A549 (cell line): ENCODE data around the gene CRYGA.

Experiments used
- BHLHE40 ChIP-seq: IDR thresholded peaks from 2 replicates; pipeline ENCODE4 v1.6.1; 2012; ENCODE audit warnings: low read depth, low read length, inconsistent platforms
- POLR2A ChIP-seq: IDR thresholded peaks from 2 replicates; pipeline ENCODE4 v1.6.1; 2012; ENCODE audit warnings: mild to moderate bottlenecking, low read length
- REST ChIP-seq: fragments of 200-600 bp; sonication (generic); IDR thresholded peaks from 2 replicates; pipeline ENCODE4 v1.6.1; 2016; ENCODE audit warnings: antibody characterized with exemption, mild to moderate bottlenecking, moderate library complexity

- TF ChIP-seq REST (no peak), POLR2A (no peak), BHLHE40 (no peak)
Observed at GRCh38 chr2:208150094-208150493, 13.3 kb downstream of the CRYGA start.
